MM.1S (cell line): ENCODE results near the gene GNG14.

Experiments
- DNase-seq: peaks from one replicate; pipeline ENCODE4 v3.0.0-alpha.2; 2015
- H2AFZ ChIP-seq: fragments of 300-600 bp; sonication (generic); 2 replicates; pipeline ENCODE4 v1.6.0; 2016; ENCODE audit warnings: antibody characterized with exemption, low read length
- H3F3A ChIP-seq: fragments of 300-600 bp; sonication (generic); 2 replicates; pipeline ENCODE4 v1.6.1; 2016; ENCODE audit warnings: mild to moderate bottlenecking, antibody characterized with exemption, low read length, moderate library complexity, mixed read lengths; ENCODE audit not compliant: insufficient read depth
- H3K27ac ChIP-seq: fragments of 300-600 bp; sonication (generic); 2 replicates; pipeline ENCODE4 v1.5.1; 2016; ENCODE audit warnings: mild to moderate bottlenecking, low read length
- H3K27me3 ChIP-seq: fragments of 300-600 bp; sonication (generic); replicated peaks from 2 replicates; pipeline ENCODE4 v1.6.0; 2016; ENCODE audit warnings: low read length; ENCODE audit not compliant: insufficient read depth
- H3K36me3 ChIP-seq: fragments of 300-600 bp; sonication (generic); replicated peaks from 2 replicates; pipeline ENCODE4 v1.6.1; 2016; ENCODE audit warnings: mild to moderate bottlenecking, low read length, mixed read lengths; ENCODE audit not compliant: insufficient read depth
- H3K4me1 ChIP-seq: fragments of 300-600 bp; sonication (generic); 2 replicates; pipeline ENCODE4 v1.6.1; 2016; ENCODE audit warnings: low read length, mixed read lengths
- H3K4me2 ChIP-seq: fragments of 300-600 bp; sonication (generic); 2 replicates; pipeline ENCODE4 v1.6.0; 2016; ENCODE audit warnings: low read depth, low read length
- H3K4me3 ChIP-seq: fragments of 300-600 bp; sonication (generic); 2 replicates; pipeline ENCODE4 v1.5.1; 2016; ENCODE audit warnings: low read length, mixed read lengths
- H3K79me2 ChIP-seq: fragments of 300-600 bp; sonication (generic); 2 replicates; pipeline ENCODE4 v1.6.1; 2016; ENCODE audit warnings: mixed run types, low read length, mixed read lengths
- H3K9ac ChIP-seq: fragments of 300-600 bp; sonication (generic); 2 replicates; pipeline ENCODE4 v1.6.1; 2016; ENCODE audit warnings: low read length, mixed read lengths
- H3K9me2 ChIP-seq: fragments of 300-600 bp; sonication (generic); replicated peaks from 2 replicates; pipeline ENCODE4 v1.6.1; 2016; ENCODE audit warnings: mild to moderate bottlenecking, low read length, mixed read lengths; ENCODE audit not compliant: insufficient read depth
- H3K9me3 ChIP-seq: fragments of 300-600 bp; sonication (generic); replicated peaks from 2 replicates; pipeline ENCODE4 v1.6.1; 2016; ENCODE audit warnings: mild to moderate bottlenecking, low read length, mixed read lengths; ENCODE audit not compliant: insufficient read depth
- H4K20me1 ChIP-seq: fragments of 300-600 bp; sonication (generic); 2 replicates; pipeline ENCODE4 v1.6.1; 2016; ENCODE audit warnings: mild to moderate bottlenecking, low read length, moderate library complexity, mixed read lengths; ENCODE audit not compliant: insufficient read depth
- CTCF ChIP-seq: fragments of 300-600 bp; sonication (generic); IDR thresholded peaks from 2 replicates; pipeline ENCODE4 v1.5.1; 2016; ENCODE audit warnings: antibody characterized with exemption, low read length, mixed read lengths
- EZH2 ChIP-seq: fragments of 300-600 bp; sonication (generic); optimal IDR thresholded peaks from 2 replicates; pipeline ENCODE3; 2017; ENCODE audit warnings: low read depth, mild to moderate bottlenecking, antibody characterized with exemption, low read length, mixed read lengths
- EZH2phosphoT487 ChIP-seq: fragments of 300-600 bp; sonication (generic); IDR thresholded peaks from 2 replicates; pipeline ENCODE4 v1.6.1; 2018; ENCODE audit warnings: antibody characterized with exemption, low read length

GNG14 gene

DNA sequence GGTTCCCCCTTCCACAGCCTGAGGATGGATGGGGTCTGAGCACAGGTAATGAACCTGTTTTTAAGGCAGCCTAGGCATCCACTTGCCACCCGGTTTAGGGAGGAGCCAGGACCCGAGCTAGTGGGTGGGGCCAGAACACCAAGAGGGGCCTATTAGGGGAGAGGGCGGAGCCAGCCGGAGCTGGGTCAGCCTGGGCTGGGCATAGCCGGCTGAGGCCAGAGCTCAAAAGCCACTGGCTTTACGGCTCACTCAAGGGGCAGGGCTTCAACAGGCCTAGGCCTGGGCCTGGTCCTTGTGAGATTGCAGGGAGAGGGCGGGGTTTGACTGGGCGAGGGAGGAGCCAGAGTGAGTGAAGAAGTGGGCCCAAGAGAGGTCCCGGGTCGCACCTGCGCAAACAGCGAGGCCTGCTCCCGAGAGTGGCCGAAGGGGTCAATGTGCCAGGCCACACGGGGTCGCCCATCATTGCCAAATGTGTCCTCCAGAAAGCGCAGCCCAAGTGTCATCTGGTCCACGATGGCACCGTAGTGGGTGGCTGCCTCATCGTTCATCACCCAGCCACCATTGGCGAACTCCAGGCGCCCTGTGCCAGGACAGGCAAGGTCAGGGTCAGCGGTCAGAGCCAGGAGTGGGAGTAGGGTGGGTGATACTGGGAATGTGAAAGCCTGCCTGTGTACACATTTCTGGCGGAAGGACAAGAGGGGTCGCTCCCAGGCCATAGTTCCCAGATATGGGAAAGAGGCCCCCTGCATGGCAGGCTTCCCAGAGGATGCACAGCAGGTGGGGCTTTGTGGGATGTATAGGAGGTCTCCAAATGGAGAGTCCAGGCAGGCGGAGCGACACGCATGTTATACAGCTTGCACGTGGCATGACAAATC, 23.2 kb upstream of the GNG14 start:
- no peak for DNase-seq
- H2AFZ ChIP-seq, result no peak overlapping the region
- H3K4me1 ChIP-seq, result peaks cover 18% of the 10 kb centered on the region
- H3K27ac ChIP-seq, result no peak overlapping the region
- H3K9me2 ChIP-seq, result no peaks in the 10 kb centered on the region
- TF ChIP-seq EZH2 (no peak), EZH2phosphoT487 (no peak), CTCF (no peak)
- H3K27me3 ChIP-seq, result no peaks in the 10 kb centered on the region
- peaks cover 39% of the 10 kb centered on the region for H3K79me2 ChIP-seq
- H3K9me3 ChIP-seq, result no peaks in the 10 kb centered on the region
- no peaks in the 10 kb centered on the region for H3F3A ChIP-seq
- no peaks in the 10 kb centered on the region for H4K20me1 ChIP-seq
- H3K4me2 ChIP-seq, result no peak overlapping the region
- H3K9ac ChIP-seq, result no peak overlapping the region
- no peak overlapping the region for H3K4me3 ChIP-seq
- H3K36me3 ChIP-seq, result no peaks in the 10 kb centered on the region

- H3K9me2 ChIP-seq, result no peaks in the 10 kb centered on the region
These were observed 22.6 kb upstream of the GNG14 start for GRCh38 chr19:12665281-12665573.

GRCh38 chr19:12665671-12666264, 22.0 kb upstream of the GNG14 start:
- Histone ChIP-seq H4K20me1 (no peaks in the 10 kb centered on the region), H3K27me3 (no peaks in the 10 kb centered on the region), H3K27ac (no peak overlapping the region), H3K9ac (peak overlapping the region; percentile 78; the same call in 1 of the 2 replicates), H2AFZ (peak overlapping the region; percentile 95), H3K4me1 (peaks cover 22% of the 10 kb centered on the region), H3K4me3 (peak overlapping the region; percentile 95), H3K79me2 (peaks cover 50% of the 10 kb centered on the region), H3K9me2 (no peaks in the 10 kb centered on the region), H3K9me3 (no peaks in the 10 kb centered on the region), H3K36me3 (no peaks in the 10 kb centered on the region), H3F3A (no peaks in the 10 kb centered on the region), H3K4me2 (peak overlapping the region; percentile 88)
- no peak for DNase-seq
- TF ChIP-seq EZH2phosphoT487, result no peak
- no peak for TF ChIP-seq EZH2
- no peak for TF ChIP-seq CTCF

More at GRCh38 chr19:12665281-12665573, 22.6 kb upstream of the GNG14 start:
- TF ChIP-seq EZH2 (no peak), CTCF (no peak), EZH2phosphoT487 (no peak)
- no peak overlapping the region for H3K27ac ChIP-seq
- no peaks in the 10 kb centered on the region for H3K9me3 ChIP-seq
- peaks cover 45% of the 10 kb centered on the region for H3K79me2 ChIP-seq
- no peak overlapping the region for H2AFZ ChIP-seq
- H4K20me1 ChIP-seq, result no peaks in the 10 kb centered on the region
- H3K4me3 ChIP-seq, result no peak overlapping the region
- peaks cover 18% of the 10 kb centered on the region for H3K4me1 ChIP-seq
- no peaks in the 10 kb centered on the region for H3K27me3 ChIP-seq
- no peak overlapping the region for H3K4me2 ChIP-seq
- H3K9ac ChIP-seq, result no peak overlapping the region
- DNase-seq, result no peak
- no peaks in the 10 kb centered on the region for H3F3A ChIP-seq
- no peaks in the 10 kb centered on the region for H3K36me3 ChIP-seq
